ENCODE data around the gene S100A7. TPM values are rescaled to one million over a fixed set of nuclear protein-coding genes. Genes with fewer than 3 reads are reported as not detected.
"Not testable (repeated sequence)": the region's sequence is repeated elsewhere in the genome, so short reads cannot be mapped to it uniquely, and the experiment has no call there.

The S100A7 gene
- total RNA-seq, 2 experiments from 2014 or later = not detected

DNA sequence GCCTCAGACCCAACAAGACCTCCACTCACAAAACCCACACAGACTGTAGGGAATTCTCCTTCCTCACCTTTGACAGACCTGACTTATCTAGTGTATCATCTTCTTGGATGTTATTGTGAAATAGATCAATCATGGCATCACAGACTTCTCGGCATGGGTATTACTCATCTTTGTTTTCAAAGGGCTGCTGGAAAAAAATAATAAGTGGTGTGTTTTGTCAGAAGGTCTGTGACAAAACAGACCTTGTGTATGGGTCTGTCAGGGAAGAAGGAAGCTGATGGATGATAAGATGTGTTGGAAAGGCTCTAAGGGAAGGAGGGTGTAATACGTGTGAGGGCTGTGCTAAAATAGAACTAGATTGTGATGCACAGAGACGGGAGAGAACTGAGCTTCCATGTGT lies 13.9 kb upstream of the S100A7 start:
- CTCF ChIA-PET = no interaction called here
- Mint-ChIP-seq H3K36me3 (peaks cover 3% of the 10 kb centered on the region), H3K4me3 (no peak overlapping the region), H3K9me3 (peaks cover 17% of the 10 kb centered on the region), H3K4me1 (ENCODE audit: low read depth) (no peaks in the 10 kb centered on the region), H3K27me3 (peaks cover 18% of the 10 kb centered on the region), H3K27ac (no peak overlapping the region)
- POLR2A ChIA-PET = no interaction called here
- no peak for DNase-seq
- intact Hi-C loops (cut with micrococcal nuclease) = no loop called here

DNA sequence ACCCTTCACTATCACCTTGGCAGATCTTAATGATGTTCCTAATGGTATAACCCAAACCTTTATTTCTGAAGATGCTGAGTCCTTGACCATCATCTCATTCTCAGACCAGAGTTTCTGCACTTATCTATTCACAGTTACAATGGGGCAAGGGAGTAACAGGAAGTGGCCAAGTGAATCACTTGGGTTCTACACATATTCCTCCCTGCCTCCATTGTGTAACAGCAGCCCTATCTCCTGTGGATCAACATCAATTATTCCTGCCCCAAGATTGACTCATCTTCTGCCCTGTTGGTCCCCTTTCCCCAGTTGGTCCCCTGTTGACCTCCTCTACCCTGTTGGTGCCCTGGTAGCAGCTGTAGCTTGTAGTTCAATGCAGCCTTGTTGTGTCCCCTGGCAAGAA lies 10.3 kb upstream of the S100A7 start:
- intact Hi-C loops (cut with micrococcal nuclease) = no loop called here
- peaks cover 17% of the 10 kb centered on the region for H3K9me3 Mint-ChIP-seq
- H3K4me1 Mint-ChIP-seq (ENCODE audit: low read depth) = no peaks in the 10 kb centered on the region
- no peak overlapping the region for H3K4me3 Mint-ChIP-seq
- peaks cover 21% of the 10 kb centered on the region for H3K27me3 Mint-ChIP-seq
- H3K36me3 Mint-ChIP-seq = peaks cover 3% of the 10 kb centered on the region
- no peak for DNase-seq
- ChIA-PET POLR2A (no interaction called here), CTCF (interaction anchor here (2.7 kb wide), 1 partner anchor 24 kb away, joined by 15 read pairs; no protein-coding TSS in a partner anchor)
- no peak overlapping the region for H3K27ac Mint-ChIP-seq

DNA sequence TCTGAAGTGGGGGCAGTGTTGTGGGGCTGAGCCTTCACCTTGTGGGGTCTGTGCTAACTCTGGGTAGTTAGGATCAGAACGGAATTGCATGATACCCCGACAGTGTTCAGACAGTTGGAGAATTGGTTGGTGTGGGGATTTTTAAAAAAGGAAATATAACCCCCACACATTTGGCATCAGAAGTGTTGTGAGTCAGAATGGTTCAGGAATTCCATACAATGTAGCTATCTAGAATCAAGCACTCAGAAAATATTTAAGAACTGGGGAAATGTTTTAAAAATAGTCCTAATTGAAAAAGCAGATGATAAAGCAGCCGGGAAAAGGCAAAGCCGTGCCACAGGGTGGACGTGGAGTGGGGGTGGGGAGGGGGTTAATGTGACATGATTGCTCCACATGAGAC lies 6.5 kb upstream of the S100A7 start:
- CTCF ChIA-PET = interaction anchor here (1.2 to 3.2 kb wide), 3 partner anchors 12 to 28 kb away, joined by 3 to 33 read pairs (median 9); no protein-coding TSS in a partner anchor

DNA sequence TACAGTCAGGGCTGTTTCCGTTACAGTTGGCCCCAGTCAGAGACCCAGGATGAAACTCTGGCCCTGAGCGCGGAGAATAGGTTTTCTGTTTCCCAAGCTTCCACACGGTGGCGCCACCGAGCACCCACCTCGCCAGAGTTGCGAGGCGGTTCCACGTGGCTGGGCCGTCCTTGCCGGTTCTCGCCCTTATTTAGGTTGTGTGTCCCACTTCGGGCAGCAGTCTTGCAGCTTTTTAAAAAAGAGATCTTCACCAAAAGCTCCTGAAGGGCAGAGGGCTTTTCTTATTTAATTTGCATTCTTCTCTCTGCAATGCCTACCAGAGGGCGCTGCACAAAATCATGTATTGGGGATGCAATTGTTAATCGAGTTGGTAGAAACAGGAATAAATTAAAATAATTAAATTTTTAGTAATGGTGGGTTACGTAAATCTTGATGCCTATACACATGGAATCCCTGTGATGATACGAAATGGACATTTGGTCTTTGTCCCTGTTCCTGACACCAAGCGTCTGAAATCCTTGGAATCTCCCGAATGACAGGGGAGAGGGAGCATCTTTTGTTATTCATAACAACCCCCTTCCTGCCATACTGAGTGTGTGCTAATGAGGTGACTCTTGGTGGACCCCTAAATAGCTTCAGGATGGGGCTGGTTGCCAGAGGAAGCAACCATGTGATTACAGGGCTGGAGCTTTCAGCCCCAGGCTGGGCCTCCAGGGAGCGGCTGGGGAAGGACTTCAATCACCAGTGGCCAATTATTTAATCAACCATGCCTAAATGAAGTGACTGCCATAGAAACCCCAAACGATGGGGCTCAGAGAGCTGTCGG lies 5.6 kb upstream of the S100A7 start:
- no peaks in the 10 kb centered on the region for H3K9me3 Mint-ChIP-seq
- H3K27ac Mint-ChIP-seq = no peak overlapping the region
- ChIA-PET POLR2A (no interaction called here), CTCF (interaction anchor here (0.6 to 3.2 kb wide), 14 partner anchors 9 to 623 kb away, joined by 3 to 33 read pairs (median 4); no protein-coding TSS in a partner anchor)
- DNase-seq = peak; percentile 77
- intact Hi-C loops (cut with micrococcal nuclease) = loop anchor here (1.0 kb wide), 1 partner anchor 29 kb away; no protein-coding TSS in a partner anchor
- H3K4me3 Mint-ChIP-seq = no peak overlapping the region
- H3K27me3 Mint-ChIP-seq = peaks cover 21% of the 10 kb centered on the region
- H3K4me1 Mint-ChIP-seq (ENCODE audit: low read depth) = no peaks in the 10 kb centered on the region
- H3K36me3 Mint-ChIP-seq = no peaks in the 10 kb centered on the region

More for the DNA sequence above, 6.5 kb upstream of the S100A7 start:
- no peak overlapping the region for H3K27ac Mint-ChIP-seq
- intact Hi-C loops (cut with micrococcal nuclease) = no loop called here
- no peak overlapping the region for H3K4me3 Mint-ChIP-seq
- H3K36me3 Mint-ChIP-seq = no peaks in the 10 kb centered on the region
- H3K4me1 Mint-ChIP-seq (ENCODE audit: low read depth) = no peaks in the 10 kb centered on the region
- H3K9me3 Mint-ChIP-seq = peaks cover 5% of the 10 kb centered on the region
- POLR2A ChIA-PET = no interaction called here
- no peak for DNase-seq
- H3K27me3 Mint-ChIP-seq = peaks cover 19% of the 10 kb centered on the region

DNA sequence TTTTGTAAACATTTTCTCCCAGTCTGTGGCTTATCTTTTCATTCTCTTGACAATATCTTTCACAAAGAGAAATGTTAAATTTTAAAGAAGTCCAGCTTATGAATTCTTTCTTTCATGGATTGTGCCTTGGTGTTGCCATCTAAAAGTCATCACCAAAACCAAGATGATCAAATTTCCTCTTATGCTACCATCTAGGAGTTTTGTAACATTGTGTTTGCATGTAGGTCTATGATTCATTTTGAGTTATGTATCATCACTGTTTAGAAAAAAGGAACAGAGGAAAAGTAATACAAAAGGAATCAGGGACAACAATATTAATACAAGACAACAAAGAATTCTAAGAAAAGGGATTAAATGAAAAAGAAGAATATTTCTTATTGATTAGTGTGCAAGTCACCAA lies 2.3 kb upstream of the S100A7 start:
- intact Hi-C loops (cut with micrococcal nuclease); H3K9me3 Mint-ChIP-seq; H3K27ac Mint-ChIP-seq; H3K4me1 Mint-ChIP-seq (ENCODE audit: low read depth); H3K36me3 Mint-ChIP-seq; POLR2A ChIA-PET; DNase-seq; H3K4me3 Mint-ChIP-seq: not testable (repeated sequence)
- CTCF ChIA-PET = interaction anchor here (1.1 to 1.6 kb wide), 3 partner anchors 11 to 110 kb away, joined by 3 to 6 read pairs (median 4); no protein-coding TSS in a partner anchor
- H3K27me3 Mint-ChIP-seq = peaks cover 10% of the 10 kb centered on the region

DNA sequence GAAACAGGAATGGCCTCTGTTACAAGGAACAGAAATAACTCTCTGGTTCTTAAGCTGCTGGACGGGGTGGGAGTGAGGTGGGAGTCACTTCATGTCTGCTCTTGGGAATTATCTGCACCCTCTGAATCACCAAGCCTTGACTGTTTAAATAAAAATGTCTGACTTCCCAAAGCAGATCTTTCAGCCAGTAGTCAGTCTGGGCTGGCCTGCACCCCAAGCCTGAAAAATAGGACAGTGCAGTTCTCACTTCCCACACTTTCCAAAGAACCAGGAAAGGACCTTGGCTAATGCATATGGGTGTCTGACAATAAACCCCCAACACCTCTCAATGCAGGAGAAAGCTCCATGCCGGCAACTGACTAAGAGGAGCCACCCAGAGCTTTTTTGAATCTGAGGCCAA lies 796 bp downstream of the S100A7 start:
- H3K27me3 Mint-ChIP-seq = peaks cover 11% of the 10 kb centered on the region
- intact Hi-C loops (cut with micrococcal nuclease) = no loop called here
- H3K36me3 Mint-ChIP-seq = no peaks in the 10 kb centered on the region
- DNase-seq = no peak
- POLR2A ChIA-PET = no interaction called here
- CTCF ChIA-PET = no interaction called here
- no peaks in the 10 kb centered on the region for H3K4me1 Mint-ChIP-seq (ENCODE audit: low read depth)
- no peak overlapping the region for H3K27ac Mint-ChIP-seq
- no peaks in the 10 kb centered on the region for H3K9me3 Mint-ChIP-seq
- no peak overlapping the region for H3K4me3 Mint-ChIP-seq

DNA sequence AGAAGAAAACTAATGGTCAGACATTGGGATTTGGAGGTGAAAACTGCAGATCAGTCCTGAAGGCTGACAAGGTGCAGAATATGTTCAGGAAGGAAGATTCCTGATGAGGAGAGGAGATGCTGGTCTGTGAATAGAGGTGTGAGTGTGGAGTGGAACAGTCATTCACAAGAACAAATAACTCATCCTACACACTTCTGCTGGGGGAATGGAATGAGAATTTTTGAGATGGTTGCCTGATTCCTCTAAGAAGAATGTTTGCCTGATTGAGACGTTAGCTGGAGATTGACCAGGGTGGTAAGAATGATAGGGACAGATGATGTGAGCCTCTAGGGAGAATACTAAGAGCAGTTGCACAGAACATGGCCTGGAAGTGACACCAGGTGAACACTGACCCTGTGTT lies 4.1 kb downstream of the S100A7 start:
- ChIA-PET POLR2A (no interaction called here), CTCF (interaction anchor here (1.0 kb wide), 1 partner anchor 9 kb away, joined by 4 read pairs; no protein-coding TSS in a partner anchor)
- no peak for DNase-seq
- H3K4me3 Mint-ChIP-seq = no peak overlapping the region
- H3K9me3 Mint-ChIP-seq = no peaks in the 10 kb centered on the region
- H3K27ac Mint-ChIP-seq = no peak overlapping the region
- no peaks in the 10 kb centered on the region for H3K36me3 Mint-ChIP-seq
- intact Hi-C loops (cut with micrococcal nuclease) = no loop called here
- H3K4me1 Mint-ChIP-seq (ENCODE audit: low read depth) = no peaks in the 10 kb centered on the region
- H3K27me3 Mint-ChIP-seq = peaks cover 8% of the 10 kb centered on the region

DNA sequence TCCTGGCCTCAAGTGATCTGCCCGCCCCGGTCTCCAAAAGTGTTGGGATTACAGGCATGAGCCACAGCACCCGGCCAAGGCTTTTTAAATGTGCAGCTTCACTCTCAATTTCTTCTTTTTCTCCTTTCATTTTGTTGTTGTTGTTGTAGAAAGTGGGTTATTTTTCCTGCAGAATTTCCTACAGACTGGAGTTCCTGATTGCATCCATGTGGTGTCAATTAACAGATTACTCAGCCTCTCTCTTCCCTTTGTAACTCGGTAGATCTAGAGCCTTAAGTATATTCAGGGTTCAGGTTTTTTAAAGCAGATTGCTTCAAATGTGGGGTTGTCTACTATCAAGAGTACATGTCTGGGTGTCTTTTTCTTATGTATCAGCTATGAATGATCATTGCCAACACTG lies 11.6 kb downstream of the S100A7 start:
- H3K27ac Mint-ChIP-seq; H3K4me1 Mint-ChIP-seq (ENCODE audit: low read depth); H3K36me3 Mint-ChIP-seq; DNase-seq; H3K4me3 Mint-ChIP-seq; CTCF ChIA-PET; intact Hi-C loops (cut with micrococcal nuclease); POLR2A ChIA-PET; H3K9me3 Mint-ChIP-seq: not testable (repeated sequence)
- H3K27me3 Mint-ChIP-seq = peaks cover 22% of the 10 kb centered on the region

DNA sequence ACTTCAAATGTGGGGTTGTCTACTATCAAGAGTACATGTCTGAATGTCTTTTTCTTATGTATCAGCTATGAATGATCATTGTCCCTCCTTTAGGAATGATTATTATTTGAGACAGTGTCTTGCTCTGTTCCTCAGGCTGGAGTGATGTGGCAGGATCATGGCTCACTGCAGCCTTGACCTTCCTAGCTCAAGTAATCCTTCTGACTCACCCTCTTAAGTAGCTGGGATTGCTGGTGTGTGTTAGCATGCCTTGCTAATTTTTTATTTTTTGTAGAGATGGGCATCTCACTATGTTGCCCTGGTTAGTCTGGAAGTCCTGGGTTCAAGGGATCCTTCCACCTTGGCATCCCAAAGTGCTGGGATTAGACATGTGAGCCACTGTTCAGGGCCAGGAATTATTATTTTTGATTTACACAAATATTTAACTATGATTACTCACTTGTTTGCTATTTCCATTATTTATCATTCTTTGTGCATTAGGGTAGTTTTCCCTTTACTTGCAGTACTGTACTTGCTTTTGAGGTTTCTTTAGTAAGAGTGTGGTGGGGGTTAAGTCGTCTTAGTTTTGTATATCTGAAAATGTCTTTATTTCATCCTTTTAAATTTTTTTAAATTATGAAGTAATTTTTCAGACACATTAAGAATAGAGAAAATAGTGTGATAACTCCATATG lies 12.8 kb downstream of the S100A7 start:
- DNase-seq = no peak
- H3K9me3 Mint-ChIP-seq = no peaks in the 10 kb centered on the region
- intact Hi-C loops (cut with micrococcal nuclease) = no loop called here
- H3K27me3 Mint-ChIP-seq = peaks cover 27% of the 10 kb centered on the region
- ChIA-PET CTCF (no interaction called here), POLR2A (no interaction called here)
- H3K36me3 Mint-ChIP-seq = no peaks in the 10 kb centered on the region
- no peak overlapping the region for H3K27ac Mint-ChIP-seq
- no peak overlapping the region for H3K4me3 Mint-ChIP-seq
- no peaks in the 10 kb centered on the region for H3K4me1 Mint-ChIP-seq (ENCODE audit: low read depth)

DNA sequence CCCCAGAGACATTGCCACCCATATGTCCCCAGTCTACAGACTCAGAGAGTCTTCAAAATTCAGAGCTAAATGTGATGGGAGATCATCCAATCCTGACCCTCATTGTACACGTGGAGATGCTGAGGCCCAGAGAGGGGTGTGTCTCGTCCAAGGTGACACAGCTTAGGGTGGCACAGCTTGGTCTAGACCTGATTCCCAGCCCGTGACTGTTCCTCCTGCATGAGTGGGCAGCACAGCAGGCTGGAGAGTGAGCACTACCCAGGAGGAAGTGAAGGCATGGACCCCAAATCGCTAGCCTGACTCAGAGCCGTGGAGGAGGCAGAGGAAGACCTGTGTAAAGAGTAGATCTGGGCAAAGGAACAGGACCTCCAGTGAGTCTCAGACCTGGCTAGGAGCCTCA lies 16.4 kb downstream of the S100A7 start:
- Mint-ChIP-seq H3K27ac (no peak overlapping the region), H3K9me3 (no peaks in the 10 kb centered on the region), H3K4me3 (no peak overlapping the region), H3K27me3 (peaks cover 17% of the 10 kb centered on the region), H3K36me3 (no peaks in the 10 kb centered on the region), H3K4me1 (ENCODE audit: low read depth) (no peaks in the 10 kb centered on the region)
- no peak for DNase-seq
- ChIA-PET POLR2A (no interaction called here), CTCF (interaction anchor here (0.9 kb wide), 1 partner anchor 22 kb away, joined by 3 read pairs; no protein-coding TSS in a partner anchor)
- intact Hi-C loops (cut with micrococcal nuclease) = no loop called here

DNA sequence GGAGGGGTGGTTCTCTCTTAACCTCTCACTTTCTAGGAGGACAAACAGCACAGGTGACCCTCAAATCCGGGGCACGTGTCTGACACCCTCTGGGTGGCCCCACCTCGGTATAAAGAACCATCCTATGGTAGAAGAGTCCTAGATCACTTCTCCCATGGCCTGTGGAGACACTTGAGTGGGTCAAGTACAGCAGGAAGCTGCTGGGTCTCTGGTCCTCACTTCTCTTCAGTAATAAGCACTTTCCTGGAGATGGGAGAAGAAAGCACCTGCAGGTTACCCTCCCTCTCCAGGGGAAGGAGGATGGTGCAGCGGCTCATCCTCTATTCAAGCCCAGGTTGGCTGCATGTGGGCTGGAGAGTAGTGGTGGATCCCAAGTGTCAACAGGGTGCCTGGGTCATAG lies 17.0 kb downstream of the S100A7 start:
- CTCF ChIA-PET = interaction anchor here (0.9 kb wide), 1 partner anchor 23 kb away, joined by 3 read pairs; no protein-coding TSS in a partner anchor
- DNase-seq = no peak
- Mint-ChIP-seq H3K27me3 (peaks cover 14% of the 10 kb centered on the region), H3K4me3 (no peak overlapping the region), H3K27ac (no peak overlapping the region), H3K9me3 (no peaks in the 10 kb centered on the region), H3K36me3 (no peaks in the 10 kb centered on the region), H3K4me1 (ENCODE audit: low read depth) (no peaks in the 10 kb centered on the region)
- intact Hi-C loops (cut with micrococcal nuclease) = no loop called here
- POLR2A ChIA-PET = no interaction called here

DNA sequence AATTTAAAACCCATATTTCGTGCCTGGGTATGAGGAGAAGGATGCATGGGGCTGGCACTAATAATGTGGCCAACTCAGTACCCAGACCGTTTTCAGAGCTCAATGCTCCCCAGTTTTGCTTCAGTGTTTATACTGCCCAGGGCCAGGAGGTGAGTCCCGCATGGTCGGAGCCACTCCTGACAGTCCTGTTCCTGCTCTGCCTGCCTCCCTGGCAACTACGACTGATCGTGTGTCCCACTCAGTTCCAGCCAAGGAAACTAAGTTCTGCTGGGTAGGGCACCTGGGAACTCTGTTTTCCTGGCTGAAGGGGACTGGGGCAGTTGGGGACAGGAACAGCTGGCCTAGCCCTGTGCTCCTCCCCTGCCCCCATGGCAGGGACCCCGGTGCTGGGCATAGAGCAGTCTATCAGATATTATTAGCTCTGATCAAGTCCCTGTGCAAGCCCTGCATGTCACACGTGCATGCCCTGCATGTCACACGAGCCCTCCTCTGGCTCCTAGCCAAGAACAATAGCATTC lies 19.2 kb downstream of the S100A7 start:
- no peak overlapping the region for H3K4me3 Mint-ChIP-seq
- DNase-seq = no peak
- intact Hi-C loops (cut with micrococcal nuclease) = no loop called here
- no peaks in the 10 kb centered on the region for H3K36me3 Mint-ChIP-seq
- no peaks in the 10 kb centered on the region for H3K9me3 Mint-ChIP-seq
- ChIA-PET CTCF (no interaction called here), POLR2A (no interaction called here)
- H3K4me1 Mint-ChIP-seq (ENCODE audit: low read depth) = no peaks in the 10 kb centered on the region
- no peak overlapping the region for H3K27ac Mint-ChIP-seq
- H3K27me3 Mint-ChIP-seq = peaks cover 17% of the 10 kb centered on the region

All from activated CD4-positive, alpha-beta memory T cell treated with anti-CD3 and anti-CD28 coated beads for 36 hours (primary cell).